Uterus (tissue), 4 donors: Measurements from ENCODE around the gene CCDC171. TPM values are rescaled to one million over a fixed set of nuclear protein-coding genes. Genes with fewer than 3 reads are reported as not detected.
"Not testable (repeated sequence)": the region's sequence is repeated elsewhere in the genome, so short reads cannot be mapped to it uniquely, and the experiment has no call there.

Experiments used
- DNase-seq, 2 donors: peaks; one replicate each; pipeline ENCODE4 v3.0.0-alpha.2; 2019 to 2020
- H3K27ac ChIP-seq, 2 donors: fragments of 200-600 bp; sonication (generic); 1 replicate in 1 of 2; 2 replicates in 1 of 2; pipeline ENCODE4 v1.5.1; 2016 to 2018
- H3K27me3 ChIP-seq, 2 donors: fragments of 200-600 bp; sonication (generic); one replicate each; pipeline ENCODE4 v1.5.1; 2018 to 2019; ENCODE audit warnings: control low read depth in 1 of 2
- H3K36me3 ChIP-seq, 2 donors: fragments of 200-600 bp; sonication (generic); one replicate each; pipeline ENCODE4 v1.5.1; 2019; ENCODE audit warnings: control low read depth in 1 of 2
- H3K4me1 ChIP-seq, 2 donors: fragments of 200-600 bp; sonication (generic); one replicate each; pipeline ENCODE4 v1.5.1; 2018 to 2019; ENCODE audit warnings: control low read depth in 1 of 2
- H3K4me3 ChIP-seq, 2 donors: fragments of 200-600 bp; sonication (generic); 1 replicate in 1 of 2; 2 replicates in 1 of 2; pipeline ENCODE4 v1.5.1; 2018 to 2019; ENCODE audit warnings: mild to moderate bottlenecking in 1 of 2
- H3K9me3 ChIP-seq, 2 donors: fragments of 200-600 bp; sonication (generic); one replicate each; pipeline ENCODE4 v1.5.1; 2019; ENCODE audit warnings: control low read depth in 1 of 2
- POLR2A ChIP-seq, 2 donors: fragments of 450-650 bp; IDR thresholded peaks; one replicate each; pipeline ENCODE4 v1.6.1; 2016; ENCODE audit warnings: antibody characterized with exemption in 2 of 2, mild to moderate bottlenecking in 1 of 2, moderate library complexity in 1 of 2
- intact Hi-C: fragments of 100-400 bp; cut with DNase I; formaldehyde crosslinking; loops from one replicate; pipeline ENCODE4 v1.15.1; 2023; ENCODE audit warnings: low total_unique reads
- total RNA-seq, 4 donors: library from RNA; depleted of rRNA in 3 of 4; stranded (reverse); fragments of >200 nt in 3 of 4; gene quantifications; one replicate each; pipeline versions ENCODE4 v1.1.0 to v1.2.4, GENCODE V29; 2014 to 2023
- TF ChIP-seq, protein P1 (sequence below), 4 experiments: fragments of 200-600 bp in 2 of 4; fragments of 450-650 bp in 2 of 4; sonication (generic) in 2 of 4; IDR thresholded peaks; one replicate each; pipeline ENCODE4 v1.5.1; 2016 to 2019; ENCODE audit warnings: antibody characterized with exemption in 4 of 4, mild to moderate bottlenecking in 2 of 4, moderate library complexity in 1 of 4
- donor health status: DM: yes; HTN: yes; CAD: no.

The CCDC171 gene
- total RNA-seq, 4 donors from 2014 or later = 15.6 to 45.6 (median 26.4) TPM

- no peaks in the 10 kb centered on the region for H3K9me3 ChIP-seq
- no peak for DNase-seq
- TF ChIP-seq, protein P1, sequence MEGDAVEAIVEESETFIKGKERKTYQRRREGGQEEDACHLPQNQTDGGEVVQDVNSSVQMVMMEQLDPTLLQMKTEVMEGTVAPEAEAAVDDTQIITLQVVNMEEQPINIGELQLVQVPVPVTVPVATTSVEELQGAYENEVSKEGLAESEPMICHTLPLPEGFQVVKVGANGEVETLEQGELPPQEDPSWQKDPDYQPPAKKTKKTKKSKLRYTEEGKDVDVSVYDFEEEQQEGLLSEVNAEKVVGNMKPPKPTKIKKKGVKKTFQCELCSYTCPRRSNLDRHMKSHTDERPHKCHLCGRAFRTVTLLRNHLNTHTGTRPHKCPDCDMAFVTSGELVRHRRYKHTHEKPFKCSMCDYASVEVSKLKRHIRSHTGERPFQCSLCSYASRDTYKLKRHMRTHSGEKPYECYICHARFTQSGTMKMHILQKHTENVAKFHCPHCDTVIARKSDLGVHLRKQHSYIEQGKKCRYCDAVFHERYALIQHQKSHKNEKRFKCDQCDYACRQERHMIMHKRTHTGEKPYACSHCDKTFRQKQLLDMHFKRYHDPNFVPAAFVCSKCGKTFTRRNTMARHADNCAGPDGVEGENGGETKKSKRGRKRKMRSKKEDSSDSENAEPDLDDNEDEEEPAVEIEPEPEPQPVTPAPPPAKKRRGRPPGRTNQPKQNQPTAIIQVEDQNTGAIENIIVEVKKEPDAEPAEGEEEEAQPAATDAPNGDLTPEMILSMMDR (IDR thresholded peaks at IDR 0.05) = no peak
- TF ChIP-seq POLR2A (IDR thresholded peaks at IDR 0.05) = no peak
- no peaks in the 10 kb centered on the region for H3K4me1 ChIP-seq
- H3K27me3 ChIP-seq = no peaks in the 10 kb centered on the region
- intact Hi-C loops = no loop called here
- no peak overlapping the region for H3K4me3 ChIP-seq
- no peak overlapping the region for H3K27ac ChIP-seq
- H3K36me3 ChIP-seq = peaks cover 0 to 3% of the 10 kb centered on the region in 2 donors
Measured at GRCh38 chr9:15592317-15592716, 39.5 kb downstream of the CCDC171 start.

- H3K36me3 ChIP-seq, H3K4me3 ChIP-seq, intact Hi-C loops, H3K27ac ChIP-seq, H3K27me3 ChIP-seq, H3K9me3 ChIP-seq, DNase-seq, H3K4me1 ChIP-seq: not testable (repeated sequence)
Measured at GRCh38 chr9:15592940-15593339, 40.1 kb downstream of the CCDC171 start.

- intact Hi-C loops, H3K4me3 ChIP-seq, H3K27me3 ChIP-seq, DNase-seq, H3K27ac ChIP-seq, H3K9me3 ChIP-seq, H3K36me3 ChIP-seq, H3K4me1 ChIP-seq: not testable (repeated sequence)
Measured at GRCh38 chr9:15600666-15601330, 48.0 kb downstream of the CCDC171 start.

- intact Hi-C loops = loop anchor here (5.0 kb wide), 1 partner anchor 395 kb away; no protein-coding TSS in a partner anchor
- H3K9me3 ChIP-seq = no peaks in the 10 kb centered on the region
- no peaks in the 10 kb centered on the region for H3K36me3 ChIP-seq
- TF ChIP-seq, protein P1 (IDR thresholded peaks at IDR 0.05) = peak; percentile 64 to 77 (median 72)
- no peak for TF ChIP-seq POLR2A (IDR thresholded peaks at IDR 0.05)
- DNase-seq = no peak
- H3K27me3 ChIP-seq = no peaks in the 10 kb centered on the region
- no peak overlapping the region for H3K4me3 ChIP-seq
- H3K27ac ChIP-seq = no peak overlapping the region
- no peaks in the 10 kb centered on the region for H3K4me1 ChIP-seq
Measured at GRCh38 chr9:15606643-15607472, 54.0 kb downstream of the CCDC171 start.

GRCh38 chr9:15612962-15613361, 60.1 kb downstream of the CCDC171 start:
- no peak overlapping the region for H3K4me3 ChIP-seq
- H3K27ac ChIP-seq = no peak overlapping the region
- no peaks in the 10 kb centered on the region for H3K4me1 ChIP-seq
- TF ChIP-seq POLR2A (IDR thresholded peaks at IDR 0.05) = no peak
- TF ChIP-seq, protein P1 (IDR thresholded peaks at IDR 0.05) = no peak
- H3K36me3 ChIP-seq = no peaks in the 10 kb centered on the region
- no peak for DNase-seq
- intact Hi-C loops = no loop called here
- H3K27me3 ChIP-seq = no peaks in the 10 kb centered on the region
- no peaks in the 10 kb centered on the region for H3K9me3 ChIP-seq

GRCh38 chr9:15617782-15618181, 64.9 kb downstream of the CCDC171 start:
- Histone ChIP-seq H3K9me3 (no peaks in the 10 kb centered on the region), H3K27ac (no peak overlapping the region), H3K4me1 (no peaks in the 10 kb centered on the region), H3K27me3 (no peaks in the 10 kb centered on the region), H3K4me3 (no peak overlapping the region), H3K36me3 (no peaks in the 10 kb centered on the region)
- DNase-seq = no peak
- TF ChIP-seq, protein P1 (IDR thresholded peaks at IDR 0.05) = no peak
- TF ChIP-seq POLR2A (IDR thresholded peaks at IDR 0.05) = no peak
- intact Hi-C loops = no loop called here
